Bronchial epithelial cell (primary cell): Measurements from ENCODE around the gene SHISA8. TPM values are rescaled to one million over a fixed set of nuclear protein-coding genes. Genes with fewer than 3 reads are reported as not detected.

Experiments
- DNase-seq: peaks from one replicate; pipeline ENCODE4 v3.0.0-alpha.2; 2010; ENCODE audit warnings: low read depth
- FAIRE-seq: peaks from 2 replicates; lab custom pipeline; 2011; peaks lifted over from hg19 to GRCh38; lab: Jason Lieb, UNC
- H3K27me3 ChIP-seq: 2 replicates; pipeline ENCODE4 v1.5.1; 2011; ENCODE audit warnings: low read length; ENCODE audit not compliant: control insufficient read depth, insufficient read depth
- H3K36me3 ChIP-seq: 2 replicates; pipeline ENCODE4 v1.5.1; 2011; ENCODE audit warnings: low read length; ENCODE audit not compliant: control insufficient read depth, insufficient read depth
- H3K4me3 ChIP-seq: 2 replicates; pipeline ENCODE4 v1.5.1; 2011; ENCODE audit warnings: mild to moderate bottlenecking, low read depth, low read length, control low read depth
- CTCF ChIP-seq: IDR thresholded peaks from 2 replicates; pipeline ENCODE4 v1.5.1; 2011; ENCODE audit warnings: mild to moderate bottlenecking, moderate library complexity, low read length, control low read depth, inconsistent platforms; ENCODE audit not compliant: insufficient read depth, severe bottlenecking
- total RNA-seq: library from RNA; depleted of rRNA; stranded (reverse); fragments of >200 nt; gene quantifications from 2 replicates; pipeline ENCODE4 v1.2.1, GENCODE V29; 2014

SHISA8 gene
- total RNA-seq, 1 donor from 2014 or later, result not detected

- TF ChIP-seq CTCF, result no peak
- Histone ChIP-seq H3K27me3 (no peaks in the 10 kb centered on the region), H3K36me3 (peaks cover 53% of the 10 kb centered on the region), H3K4me3 (no peak overlapping the region)
- DNase-seq (no peak), FAIRE-seq (no peak)
Measured at GRCh38 chr22:41888627-41889200, 26.2 kb downstream of the SHISA8 start.

GRCh38 chr22:41885516-41885915 lies 29.4 kb downstream of the SHISA8 start:
- FAIRE-seq, result no peak
- no peak for DNase-seq

GRCh38 chr22:41885116-41885515 lies 29.8 kb downstream of the SHISA8 start:
- no peak for DNase-seq
- Histone ChIP-seq H3K4me3 (no peak overlapping the region), H3K36me3 (peaks cover 57% of the 10 kb centered on the region), H3K27me3 (no peaks in the 10 kb centered on the region)
- no peak for TF ChIP-seq CTCF
- FAIRE-seq, result no peak

More at GRCh38 chr22:41885516-41885915, 29.4 kb downstream of the SHISA8 start:
- TF ChIP-seq CTCF, result no peak
- Histone ChIP-seq H3K4me3 (no peak overlapping the region), H3K36me3 (peaks cover 57% of the 10 kb centered on the region), H3K27me3 (no peaks in the 10 kb centered on the region)

GRCh38 chr22:41883400-41883799 lies 31.5 kb downstream of the SHISA8 start:
- peak; percentile 76 for FAIRE-seq
- TF ChIP-seq CTCF, result no peak
- Histone ChIP-seq H3K4me3 (no peak overlapping the region), H3K27me3 (no peaks in the 10 kb centered on the region), H3K36me3 (peaks cover 59% of the 10 kb centered on the region)
- DNase-seq, result no peak

GRCh38 chr22:41880653-41881052 lies 34.2 kb downstream of the SHISA8 start:
- Histone ChIP-seq H3K36me3 (peaks cover 65% of the 10 kb centered on the region), H3K27me3 (no peaks in the 10 kb centered on the region), H3K4me3 (no peak overlapping the region)
- no peak for FAIRE-seq
- DNase-seq, result no peak
- TF ChIP-seq CTCF, result no peak

- no peak for DNase-seq
- Histone ChIP-seq H3K4me3 (no peak overlapping the region), H3K36me3 (peaks cover 51% of the 10 kb centered on the region), H3K27me3 (no peaks in the 10 kb centered on the region)
- TF ChIP-seq CTCF, result no peak
- FAIRE-seq, result no peak
Measured at GRCh38 chr22:41876675-41877074, 38.2 kb downstream of the SHISA8 start.
